Hepatocyte (in vitro differentiated cells): ENCODE measurements around the gene SPECC1L. TPM values are rescaled to one million over a fixed set of nuclear protein-coding genes. Genes with fewer than 3 reads are reported as not detected.

Experiments used
- DNase-seq: peaks from one replicate; pipeline ENCODE4 v3.0.0-alpha.2; 2016; ENCODE audit warnings: low spot score
- H2AFZ ChIP-seq: fragments of 200-600 bp; sonication (generic); 2 replicates; pipeline ENCODE4 v1.6.0; 2016; ENCODE audit warnings: antibody characterized with exemption, mild to moderate bottlenecking
- H3K27ac ChIP-seq: fragments of 200-600 bp; sonication (generic); 2 replicates; pipeline ENCODE4 v1.5.1; 2016; ENCODE audit warnings: mild to moderate bottlenecking
- H3K27me3 ChIP-seq: fragments of 200-600 bp; sonication (generic); 2 replicates; pipeline ENCODE4 v1.6.1; 2016
- H3K36me3 ChIP-seq: fragments of 200-600 bp; sonication (generic); replicated peaks from 2 replicates; pipeline ENCODE4 v1.5.1; 2016; ENCODE audit warnings: low read depth; ENCODE audit not compliant: insufficient read depth
- H3K4me1 ChIP-seq: fragments of 200-600 bp; sonication (generic); 2 replicates; pipeline ENCODE4 v1.5.1; 2016; ENCODE audit warnings: mild to moderate bottlenecking, moderate library complexity; ENCODE audit not compliant: insufficient read depth
- H3K4me2 ChIP-seq: fragments of 200-600 bp; sonication (generic); 2 replicates; pipeline ENCODE4 v1.6.0; 2016
- H3K4me3 ChIP-seq: fragments of 200-600 bp; sonication (generic); 2 replicates; pipeline ENCODE4 v1.5.1; 2016; ENCODE audit warnings: mild to moderate bottlenecking
- H3K79me2 ChIP-seq: fragments of 200-600 bp; sonication (generic); 2 replicates; pipeline ENCODE4 v1.6.0; 2017; ENCODE audit warnings: mild to moderate bottlenecking
- H3K9me2 ChIP-seq: fragments of 200-600 bp; sonication (generic); replicated peaks from 2 replicates; pipeline ENCODE4 v1.6.0; 2017; ENCODE audit warnings: mild to moderate bottlenecking; ENCODE audit not compliant: insufficient read depth
- H3K9me3 ChIP-seq: fragments of 200-600 bp; sonication (generic); 2 replicates; pipeline ENCODE4 v1.5.1; 2016; ENCODE audit warnings: low read depth, mild to moderate bottlenecking
- H4K20me1 ChIP-seq: fragments of 200-600 bp; sonication (generic); 2 replicates; pipeline ENCODE4 v1.6.0; 2016; ENCODE audit warnings: mild to moderate bottlenecking; ENCODE audit not compliant: insufficient read depth, poor library complexity, severe bottlenecking
- CTCF ChIP-seq: fragments of 200-600 bp; sonication (generic); IDR thresholded peaks from 2 replicates; pipeline ENCODE4 v1.5.1; 2016; ENCODE audit warnings: antibody characterized with exemption, mild to moderate bottlenecking; ENCODE audit not compliant: poor library complexity
- EZH2 ChIP-seq: fragments of 200-600 bp; sonication (generic); IDR thresholded peaks from 2 replicates; pipeline ENCODE4 v1.6.1; 2016; ENCODE audit warnings: antibody characterized with exemption, mild to moderate bottlenecking, borderline replicate concordance
- EZH2phosphoT487 ChIP-seq: fragments of 200-600 bp; sonication (generic); IDR thresholded peaks from one replicate; pipeline ENCODE4 v1.6.1; 2018; ENCODE audit warnings: antibody characterized with exemption, mild to moderate bottlenecking, low read depth, moderate library complexity; ENCODE audit not compliant: unreplicated experiment, severe bottlenecking
- WGBS: methylation state at CpG from one replicate; pipeline ENCODE4 v1.1.6; 2016; ENCODE audit warnings: low lambda C conversion rate; ENCODE audit errors: missing lambda C conversion rate; 5-methylcytosine and 5-hydroxymethylcytosine counted together
- polyA plus RNA-seq: library from polyadenylated mRNA; unstranded; fragments of >200 nt; fragmentation: Nextera tagmentation; extraction: Ambion mirVana; gene quantifications from 2 replicates; pipeline ENCODE4 v1.2.1, GENCODE V29; 2016
- total RNA-seq: library from RNA; depleted of rRNA; stranded (reverse); fragments of >200 nt; gene quantifications from 2 replicates; pipeline ENCODE4 v1.2.3, GENCODE V29; 2014

The SPECC1L gene
- total and polyA plus RNA-seq, 2 experiments from 2014 or later, result 13.0 to 28.3 TPM

- Histone ChIP-seq H3K79me2 (no peaks in the 10 kb centered on the region), H3K36me3 (no peaks in the 10 kb centered on the region), H3K4me3 (no peak overlapping the region), H4K20me1 (no peaks in the 10 kb centered on the region), H3K27me3 (no peaks in the 10 kb centered on the region), H2AFZ (no peak overlapping the region), H3K9me3 (no peaks in the 10 kb centered on the region), H3K27ac (no peak overlapping the region), H3K4me2 (no peak overlapping the region), H3K9me2 (no peaks in the 10 kb centered on the region), H3K4me1 (peaks cover 4% of the 10 kb centered on the region)
- no peak for DNase-seq
- TF ChIP-seq EZH2 (no peak), CTCF (no peak), EZH2phosphoT487 (no peak)
- WGBS, result 97% methylated on average over 14 of the region's 14 CpGs
These were observed 44.7 kb upstream of the SPECC1L start for GRCh38 chr22:24225951-24226350.

GRCh38 chr22:24230911-24231656 lies 39.5 kb upstream of the SPECC1L start:
- Histone ChIP-seq H3K27ac (no peak overlapping the region), H3K36me3 (no peaks in the 10 kb centered on the region), H3K4me1 (peaks cover 5% of the 10 kb centered on the region), H2AFZ (no peak overlapping the region), H3K79me2 (no peaks in the 10 kb centered on the region), H4K20me1 (no peaks in the 10 kb centered on the region), H3K4me3 (no peak overlapping the region), H3K9me2 (no peaks in the 10 kb centered on the region), H3K4me2 (no peak overlapping the region), H3K9me3 (no peaks in the 10 kb centered on the region), H3K27me3 (no peaks in the 10 kb centered on the region)
- peak; percentile 40 for DNase-seq
- WGBS, result 52% methylated on average over 18 of the region's 18 CpGs
- TF ChIP-seq CTCF (peak; percentile 38), EZH2 (no peak)

GRCh38 chr22:24231706-24232105 lies 38.9 kb upstream of the SPECC1L start:
- H3K9me3 ChIP-seq, result no peaks in the 10 kb centered on the region
- H4K20me1 ChIP-seq, result no peaks in the 10 kb centered on the region
- H3K4me1 ChIP-seq, result peaks cover 5% of the 10 kb centered on the region
- TF ChIP-seq CTCF (no peak), EZH2phosphoT487 (no peak), EZH2 (no peak)
- H3K27me3 ChIP-seq, result no peaks in the 10 kb centered on the region
- DNase-seq, result no peak
- no peak overlapping the region for H2AFZ ChIP-seq
- H3K4me2 ChIP-seq, result no peak overlapping the region
- no peak overlapping the region for H3K4me3 ChIP-seq
- no peaks in the 10 kb centered on the region for H3K9me2 ChIP-seq
- H3K79me2 ChIP-seq, result no peaks in the 10 kb centered on the region
- no peaks in the 10 kb centered on the region for H3K36me3 ChIP-seq
- H3K27ac ChIP-seq, result no peak overlapping the region
- 90% methylated on average over 8 of the region's 9 CpGs for WGBS
